Effector CD4-positive, alpha-beta T cell (primary cell): ENCODE results near the gene KLHDC9. TPM values are rescaled to one million over a fixed set of nuclear protein-coding genes. Genes with fewer than 3 reads are reported as not detected.
"Not testable (repeated sequence)": the region's sequence is repeated elsewhere in the genome, so short reads cannot be mapped to it uniquely, and the experiment has no call there.

ENCODE experiments used
- DNase-seq: peaks from one replicate; pipeline ENCODE4 v3.0.0-alpha.2; 2020
- total RNA-seq: gene quantifications from one replicate; lab custom pipeline; 2026; lab: John Stamatoyannopoulos, UW

Gene KLHDC9
- total RNA-seq, result not detected

GRCh38 chr1:161098210-161099068 lies at the start of gene KLHDC9:
Gene KLHDC9, plus strand, starts transcription at chr1:161098361. Its CDS starts 175 bp downstream, at chr1:161098536.
- DNase-seq, result peak; percentile 53

- no peak for DNase-seq
Observed at GRCh38 chr1:161048949-161049722, 49.0 kb upstream of the KLHDC9 start.

GRCh38 chr1:161051219-161051618 lies 46.9 kb upstream of the KLHDC9 start:
- no peak for DNase-seq

- no peak for DNase-seq
Observed at GRCh38 chr1:161052899-161053298, 45.3 kb upstream of the KLHDC9 start.

- DNase-seq, result no peak
Observed at GRCh38 chr1:161054232-161054631, 43.9 kb upstream of the KLHDC9 start.

- DNase-seq, result no peak
Observed at GRCh38 chr1:161054805-161055204, 43.4 kb upstream of the KLHDC9 start.

- DNase-seq, result no peak
Observed at GRCh38 chr1:161059293-161059692, 38.9 kb upstream of the KLHDC9 start.

- DNase-seq, result no peak
Observed at GRCh38 chr1:161061419-161061818, 36.7 kb upstream of the KLHDC9 start.

- DNase-seq, result not testable (repeated sequence)
Observed at GRCh38 chr1:161063936-161064335, 34.2 kb upstream of the KLHDC9 start.

GRCh38 chr1:161065681-161066080 lies 32.5 kb upstream of the KLHDC9 start:
- not testable (repeated sequence) for DNase-seq

GRCh38 chr1:161066694-161067093 lies 31.5 kb upstream of the KLHDC9 start:
- no peak for DNase-seq

GRCh38 chr1:161068306-161069234 lies 29.6 kb upstream of the KLHDC9 start:
- peak; percentile 72 for DNase-seq

- no peak for DNase-seq
Observed at GRCh38 chr1:161069241-161069640, 28.9 kb upstream of the KLHDC9 start.

- peak; percentile 73 for DNase-seq
Observed at GRCh38 chr1:161069731-161070270, 28.4 kb upstream of the KLHDC9 start, which contains the start of gene ARHGAP30. Gene ARHGAP30, minus strand, starts transcription at chr1:161069891. Its CDS starts 267 bp downstream, at chr1:161069624.

- DNase-seq, result no peak
Observed at GRCh38 chr1:161070761-161071160, 27.4 kb upstream of the KLHDC9 start.

GRCh38 chr1:161071886-161072371 lies 26.2 kb upstream of the KLHDC9 start:
- peak; percentile 28 for DNase-seq

GRCh38 chr1:161072751-161073449 lies 25.3 kb upstream of the KLHDC9 start:
- no peak for DNase-seq

- no peak for DNase-seq
Observed at GRCh38 chr1:161073474-161074121, 24.6 kb upstream of the KLHDC9 start.

GRCh38 chr1:161074676-161075368 lies 23.3 kb upstream of the KLHDC9 start:
- DNase-seq, result no peak

- no peak for DNase-seq
Observed at GRCh38 chr1:161076410-161076809, 21.8 kb upstream of the KLHDC9 start.
